MCF 10A (cell line): Measurements from ENCODE around the gene TFF2. TPM values are rescaled to one million over a fixed set of nuclear protein-coding genes. Genes with fewer than 3 reads are reported as not detected.
A peak's percentile ranks its signal among the peaks of the same experiment; 100 is the strongest.

ENCODE experiments used
- Bru-seq: library from RNA; stranded (reverse); fragments of 400-500 nt; gene quantifications from one replicate; lab custom pipeline; 2021; lab: Mats Ljungman, UMichigan
- BruChase-seq, 2 experiments: library from RNA; stranded (reverse); fragments of 400-500 nt; gene quantifications; one replicate each; lab custom pipeline; 2021; lab: Mats Ljungman, UMichigan
- BruUV-seq: library from RNA; stranded (reverse); fragments of 400-500 nt; replicated peaks from 2 replicates; lab custom pipeline; 2021; lab: Mats Ljungman, UMichigan
- CTCF ChIA-PET: fragments of 300-600 bp; sonication (Branson Sonifier 250); formaldehyde crosslinking; extraction: SDS; loops from one replicate; lab custom pipeline; 2021; ENCODE audit warnings: antibody characterized with exemption, inconsistent platforms; lab: Yijun Ruan, JAX
- POLR2A ChIA-PET: fragments of 300-600, 350-650 bp; sonication (Branson Sonifier 250); formaldehyde crosslinking; extraction: SDS; loops from one replicate; lab custom pipeline; 2020; ENCODE audit warnings: antibody characterized with exemption, inconsistent platforms; lab: Yijun Ruan, JAX
- DNase-seq: peaks from one replicate; pipeline ENCODE4 v3.0.0-alpha.2; 2018; ENCODE audit not compliant: unreplicated experiment
- H3K27ac Mint-ChIP-seq: one replicate; pipeline ENCODE4 v1.8.0; 2022; ENCODE audit warnings: mild to moderate bottlenecking, low read depth, mixed read lengths; ENCODE audit not compliant: unreplicated experiment
- H3K27me3 Mint-ChIP-seq: one replicate; pipeline ENCODE4 v1.8.0; 2022; ENCODE audit warnings: mixed read lengths; ENCODE audit not compliant: insufficient read depth, unreplicated experiment
- H3K36me3 Mint-ChIP-seq: one replicate; pipeline ENCODE4 v1.8.0; 2022; ENCODE audit warnings: mild to moderate bottlenecking, moderate library complexity, mixed read lengths; ENCODE audit not compliant: insufficient read depth, unreplicated experiment
- H3K4me1 Mint-ChIP-seq: one replicate; pipeline ENCODE4 v1.8.0; 2022; ENCODE audit warnings: mixed read lengths; ENCODE audit not compliant: insufficient read depth, unreplicated experiment
- H3K4me3 Mint-ChIP-seq: one replicate; pipeline ENCODE4 v1.8.0; 2022; ENCODE audit warnings: mild to moderate bottlenecking, moderate library complexity, mixed read lengths; ENCODE audit not compliant: unreplicated experiment
- H3K9me3 Mint-ChIP-seq: one replicate; pipeline ENCODE4 v1.8.0; 2022; ENCODE audit warnings: mixed read lengths; ENCODE audit not compliant: unreplicated experiment
- intact Hi-C: fragments of 100-400 bp; cut with micrococcal nuclease; formaldehyde crosslinking; loops from 2 replicates; pipeline ENCODE4 v1.14.1; 2022
- long read RNA-seq: library from polyadenylated mRNA; stranded (forward); transcript quantifications from one replicate; pipeline ENCODE4 v2.0.0, GENCODE V29; 2022
- total RNA-seq: library from RNA; stranded (reverse); gene quantifications from 2 replicates; pipeline ENCODE4 v1.2.3, GENCODE V29; 2022
- TF ChIP-seq, protein P1 (sequence below): fragments of 200-600 bp; IDR thresholded peaks from one replicate; pipeline ENCODE4 v1.8.0; 2022; ENCODE audit warnings: antibody characterized with exemption, mild to moderate bottlenecking; ENCODE audit not compliant: unreplicated experiment

Gene TFF2
- total RNA-seq: not detected in 2 replicates
- not detected for Bru-seq, nascent RNA
- not detected for BruChase-seq, experiment 1, labeled RNA remaining after a 6-hour chase
- BruChase-seq, experiment 2, labeled RNA remaining after a 2-hour chase: not detected
- long read RNA-seq: 0 reads

- TF ChIP-seq, protein P1, sequence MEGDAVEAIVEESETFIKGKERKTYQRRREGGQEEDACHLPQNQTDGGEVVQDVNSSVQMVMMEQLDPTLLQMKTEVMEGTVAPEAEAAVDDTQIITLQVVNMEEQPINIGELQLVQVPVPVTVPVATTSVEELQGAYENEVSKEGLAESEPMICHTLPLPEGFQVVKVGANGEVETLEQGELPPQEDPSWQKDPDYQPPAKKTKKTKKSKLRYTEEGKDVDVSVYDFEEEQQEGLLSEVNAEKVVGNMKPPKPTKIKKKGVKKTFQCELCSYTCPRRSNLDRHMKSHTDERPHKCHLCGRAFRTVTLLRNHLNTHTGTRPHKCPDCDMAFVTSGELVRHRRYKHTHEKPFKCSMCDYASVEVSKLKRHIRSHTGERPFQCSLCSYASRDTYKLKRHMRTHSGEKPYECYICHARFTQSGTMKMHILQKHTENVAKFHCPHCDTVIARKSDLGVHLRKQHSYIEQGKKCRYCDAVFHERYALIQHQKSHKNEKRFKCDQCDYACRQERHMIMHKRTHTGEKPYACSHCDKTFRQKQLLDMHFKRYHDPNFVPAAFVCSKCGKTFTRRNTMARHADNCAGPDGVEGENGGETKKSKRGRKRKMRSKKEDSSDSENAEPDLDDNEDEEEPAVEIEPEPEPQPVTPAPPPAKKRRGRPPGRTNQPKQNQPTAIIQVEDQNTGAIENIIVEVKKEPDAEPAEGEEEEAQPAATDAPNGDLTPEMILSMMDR: no peak
- DNase-seq: no peak
- Mint-ChIP-seq H3K4me1 (no peaks in the 10 kb centered on the region), H3K27ac (no peak within 1 kb of the TSS), H3K4me3 (no peak within 1 kb of the TSS), H3K27me3 (peaks cover 29% of the 10 kb centered on the region), H3K9me3 (peaks cover 14% of the 10 kb centered on the region), H3K36me3 (peaks cover 6% of the 10 kb centered on the region)
- no TSS peak for BruUV-seq
- ChIA-PET POLR2A (interaction anchor here (0.6 kb wide), 1 partner anchor 28 kb away, joined by 3 read pairs; no protein-coding TSS in a partner anchor), CTCF (interaction anchor here (0.9 kb wide), 1 partner anchor 30 kb away, joined by 3 read pairs; no protein-coding TSS in a partner anchor)
- intact Hi-C loops: no loop called here
Measured at GRCh38 chr21:42350927-42351426, at the start of gene TFF2. Gene TFF2 (minus strand): TSS chr21:42350994. CDS start chr21:42350957, 37 bp downstream.

DNA sequence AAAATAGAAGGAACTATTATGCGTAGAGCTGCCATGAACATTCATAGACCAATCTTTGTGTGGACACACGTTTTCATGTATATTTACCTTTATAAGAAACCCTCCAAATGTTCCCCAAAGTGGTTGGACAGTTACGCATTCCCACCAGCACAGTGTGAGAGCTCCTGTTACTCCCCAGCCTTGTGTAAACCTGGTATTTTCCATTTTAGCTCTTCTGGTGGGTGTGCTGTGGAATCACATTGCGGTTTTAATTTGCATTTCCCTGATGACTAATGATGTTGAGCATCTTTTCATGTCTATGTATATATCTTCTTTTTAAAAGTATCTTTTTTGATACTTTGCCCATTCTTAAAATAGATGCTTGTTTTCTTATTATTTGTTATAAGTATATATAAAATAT, 49.7 kb upstream of the TFF2 start:
- Mint-ChIP-seq H3K36me3 (no peaks in the 10 kb centered on the region), H3K9me3 (peaks cover 9% of the 10 kb centered on the region), H3K4me3 (no peak overlapping the region), H3K27me3 (no peaks in the 10 kb centered on the region), H3K27ac (no peak overlapping the region), H3K4me1 (peaks cover 5% of the 10 kb centered on the region)
- peak; percentile 68 for DNase-seq
- ChIA-PET POLR2A (no interaction called here), CTCF (interaction anchor here (0.6 kb wide), 1 partner anchor 464 kb away, joined by 4 read pairs; no protein-coding TSS in a partner anchor)
- TF ChIP-seq, protein P1: no peak
- intact Hi-C loops: no loop called here
- BruUV-seq: no TSS peak

- Mint-ChIP-seq H3K27ac (no peak overlapping the region), H3K4me3 (no peak overlapping the region), H3K9me3 (peaks cover 9% of the 10 kb centered on the region), H3K27me3 (no peaks in the 10 kb centered on the region), H3K4me1 (peaks cover 6% of the 10 kb centered on the region), H3K36me3 (no peaks in the 10 kb centered on the region)
- DNase-seq: no peak
- POLR2A ChIA-PET: interaction anchor here (1.2 kb wide), 1 partner anchor 80 kb away, joined by 3 read pairs; no protein-coding TSS in a partner anchor
- CTCF ChIA-PET: interaction anchor here (0.7 to 1.1 kb wide), 3 partner anchors 52 to 178 kb away, joined by 3 read pairs; no protein-coding TSS in a partner anchor
- TF ChIP-seq, protein P1: no peak
- intact Hi-C loops: no loop called here
- no TSS peak for BruUV-seq
Measured at GRCh38 chr21:42398436-42399028, 47.7 kb upstream of the TFF2 start.

DNA sequence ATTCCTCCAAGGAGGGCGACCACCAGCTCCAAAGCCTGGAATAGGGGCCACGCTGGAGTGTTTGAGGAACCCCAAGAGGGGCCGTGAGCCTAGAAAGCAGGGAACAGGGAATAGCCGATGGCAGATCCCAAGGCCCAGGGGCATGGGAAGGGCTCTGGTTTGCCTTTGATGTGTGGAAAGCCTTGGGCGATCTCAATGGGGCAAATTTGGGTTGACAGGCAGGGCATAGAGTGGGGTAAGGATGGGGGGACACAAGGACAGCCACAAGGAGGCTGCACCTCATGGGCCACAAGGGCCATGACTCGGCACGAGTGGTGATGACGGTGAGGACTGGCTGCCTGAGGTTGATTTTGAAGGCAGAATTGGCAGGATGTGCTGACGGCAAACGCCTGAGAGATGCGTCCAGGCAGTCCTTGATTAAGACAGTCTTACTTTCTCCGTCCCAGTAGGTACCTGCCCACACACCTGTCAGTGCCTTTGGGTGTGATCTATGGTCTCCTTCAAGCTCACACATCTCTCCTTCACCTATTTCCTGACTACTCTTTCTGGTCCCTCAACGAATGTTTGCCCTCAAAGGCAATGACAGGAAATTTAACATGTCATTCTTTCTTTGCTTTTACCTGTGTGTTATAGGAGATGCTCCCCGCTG, 47.1 kb upstream of the TFF2 start:
- intact Hi-C loops: no loop called here
- H3K36me3 Mint-ChIP-seq: no peaks in the 10 kb centered on the region
- TF ChIP-seq, protein P1: no peak
- no peaks in the 10 kb centered on the region for H3K27me3 Mint-ChIP-seq
- H3K27ac Mint-ChIP-seq: no peak overlapping the region
- CTCF ChIA-PET: interaction anchor here (1.0 to 1.1 kb wide), 2 partner anchors 53 to 177 kb away, joined by 3 read pairs; no protein-coding TSS in a partner anchor
- peaks cover 9% of the 10 kb centered on the region for H3K9me3 Mint-ChIP-seq
- no peak for DNase-seq
- POLR2A ChIA-PET: interaction anchor here (1.2 kb wide), 1 partner anchor 80 kb away, joined by 3 read pairs; no protein-coding TSS in a partner anchor
- no TSS peak for BruUV-seq
- peaks cover 6% of the 10 kb centered on the region for H3K4me1 Mint-ChIP-seq
- no peak overlapping the region for H3K4me3 Mint-ChIP-seq
